ENCODE results near the gene ODC1.
A peak's percentile ranks its signal among the peaks of the same experiment; 100 is the strongest.

ODC1 gene

GRCh38 chr2:10396464-10396863 is 51.7 kb downstream of the ODC1 start:
- Histone ChIP-seq H3K4me2 (ENCODE audit: low read length) (no peak overlapping the region; the same call in 1 of the 2 replicates), H3K79me2 (ENCODE audit: insufficient read depth, low read length) (no peaks in the 10 kb centered on the region), H3K27me3 (ENCODE audit: insufficient read depth, low read length) (no peaks in the 10 kb centered on the region; the same call in 1 of the 2 replicates), H3K27ac (ENCODE audit: low read depth, low read length, poor library complexity, severe bottlenecking) (no peak overlapping the region), H3K4me1 (ENCODE audit: insufficient read depth, low read length, severe bottlenecking) (peaks cover 5% of the 10 kb centered on the region), H2AFZ (ENCODE audit: low read length) (no peak overlapping the region), H3F3A (ENCODE audit: insufficient read depth, low read length) (no peaks in the 10 kb centered on the region), H3K36me3 (ENCODE audit: insufficient read depth, low read length) (no peaks in the 10 kb centered on the region), H4K20me1 (ENCODE audit: insufficient read depth, low read length) (no peaks in the 10 kb centered on the region), H3K9me3 (ENCODE audit: low read length) (no peaks in the 10 kb centered on the region), H3K4me3 (ENCODE audit: low read depth, low read length, poor library complexity, severe bottlenecking) (no peak overlapping the region), H3K9me2 (ENCODE audit: low read depth, low read length) (no peaks in the 10 kb centered on the region), H3K9ac (ENCODE audit: low read length) (no peak overlapping the region)
- no peak for TF ChIP-seq EZH2 (IDR thresholded peaks at IDR 0.05; ENCODE audit: borderline replicate concordance, low read length)
- TF ChIP-seq, protein P1, sequence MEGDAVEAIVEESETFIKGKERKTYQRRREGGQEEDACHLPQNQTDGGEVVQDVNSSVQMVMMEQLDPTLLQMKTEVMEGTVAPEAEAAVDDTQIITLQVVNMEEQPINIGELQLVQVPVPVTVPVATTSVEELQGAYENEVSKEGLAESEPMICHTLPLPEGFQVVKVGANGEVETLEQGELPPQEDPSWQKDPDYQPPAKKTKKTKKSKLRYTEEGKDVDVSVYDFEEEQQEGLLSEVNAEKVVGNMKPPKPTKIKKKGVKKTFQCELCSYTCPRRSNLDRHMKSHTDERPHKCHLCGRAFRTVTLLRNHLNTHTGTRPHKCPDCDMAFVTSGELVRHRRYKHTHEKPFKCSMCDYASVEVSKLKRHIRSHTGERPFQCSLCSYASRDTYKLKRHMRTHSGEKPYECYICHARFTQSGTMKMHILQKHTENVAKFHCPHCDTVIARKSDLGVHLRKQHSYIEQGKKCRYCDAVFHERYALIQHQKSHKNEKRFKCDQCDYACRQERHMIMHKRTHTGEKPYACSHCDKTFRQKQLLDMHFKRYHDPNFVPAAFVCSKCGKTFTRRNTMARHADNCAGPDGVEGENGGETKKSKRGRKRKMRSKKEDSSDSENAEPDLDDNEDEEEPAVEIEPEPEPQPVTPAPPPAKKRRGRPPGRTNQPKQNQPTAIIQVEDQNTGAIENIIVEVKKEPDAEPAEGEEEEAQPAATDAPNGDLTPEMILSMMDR (IDR thresholded peaks at IDR 0.05; ENCODE audit: low read length), result no peak

DNA sequence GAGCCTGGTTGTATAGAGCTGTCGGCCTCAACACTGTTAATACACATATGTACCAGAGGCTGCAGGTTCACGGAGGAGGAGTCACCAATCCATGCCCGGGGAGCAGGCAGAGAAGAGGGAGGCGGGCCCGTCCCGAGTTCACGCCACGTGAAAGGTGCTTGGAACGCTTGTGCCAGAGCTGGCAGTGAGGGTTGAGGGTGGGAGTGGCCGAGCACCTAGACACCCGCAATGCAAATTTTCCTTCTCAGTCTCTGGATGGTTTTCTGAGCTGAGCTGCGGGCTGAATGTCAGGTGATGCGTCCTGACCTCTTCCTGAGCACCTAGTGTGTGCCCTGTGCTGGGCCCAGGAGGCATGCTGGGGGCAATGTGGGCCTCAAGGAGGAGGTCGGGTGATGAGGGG is 52.2 kb downstream of the ODC1 start:
- H3K36me3 ChIP-seq (ENCODE audit: insufficient read depth, low read length), result no peaks in the 10 kb centered on the region
- H2AFZ ChIP-seq (ENCODE audit: low read length), result no peak overlapping the region
- H3K27me3 ChIP-seq (ENCODE audit: insufficient read depth, low read length), result no peaks in the 10 kb centered on the region; the same call in 1 of the 2 replicates
- peaks cover 5% of the 10 kb centered on the region for H3K4me1 ChIP-seq (ENCODE audit: insufficient read depth, low read length, severe bottlenecking)
- H3K9me2 ChIP-seq (ENCODE audit: low read depth, low read length), result no peaks in the 10 kb centered on the region
- no peaks in the 10 kb centered on the region for H4K20me1 ChIP-seq (ENCODE audit: insufficient read depth, low read length)
- H3K9ac ChIP-seq (ENCODE audit: low read length), result no peak overlapping the region
- H3K4me2 ChIP-seq (ENCODE audit: low read length), result peak overlapping the region; percentile 25; the same call in 1 of the 2 replicates
- no peaks in the 10 kb centered on the region for H3K9me3 ChIP-seq (ENCODE audit: low read length)
- H3K27ac ChIP-seq (ENCODE audit: low read depth, low read length, poor library complexity, severe bottlenecking), result no peak overlapping the region
- TF ChIP-seq, protein P1 (IDR thresholded peaks at IDR 0.05; ENCODE audit: low read length), result no peak
- TF ChIP-seq EZH2 (IDR thresholded peaks at IDR 0.05; ENCODE audit: borderline replicate concordance, low read length), result no peak
- H3F3A ChIP-seq (ENCODE audit: insufficient read depth, low read length), result no peaks in the 10 kb centered on the region
- no peak overlapping the region for H3K4me3 ChIP-seq (ENCODE audit: low read depth, low read length, poor library complexity, severe bottlenecking)
- no peaks in the 10 kb centered on the region for H3K79me2 ChIP-seq (ENCODE audit: insufficient read depth, low read length)

DNA sequence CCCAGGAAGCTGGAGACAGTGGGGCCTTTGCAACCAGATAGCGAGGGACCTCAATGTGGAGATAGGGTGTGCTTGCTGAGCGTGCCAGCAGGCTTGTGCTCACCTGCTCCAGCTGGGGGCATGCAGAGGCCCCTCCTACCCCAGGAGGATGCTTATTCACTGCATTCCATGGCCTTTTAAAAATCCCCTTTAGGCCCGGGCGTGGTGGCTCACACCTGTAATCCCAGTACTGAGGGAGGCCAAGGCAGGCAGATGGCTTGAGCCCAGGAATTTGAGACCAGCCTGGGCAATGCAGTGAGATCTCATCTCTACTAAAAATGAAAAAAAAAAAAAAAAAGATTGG is 54.5 kb downstream of the ODC1 start:
- Histone ChIP-seq H3K9me2 (ENCODE audit: low read depth, low read length) (no peaks in the 10 kb centered on the region), H3K4me2 (ENCODE audit: low read length) (no peak overlapping the region), H3K9ac (ENCODE audit: low read length) (no peak overlapping the region), H3K4me1 (ENCODE audit: insufficient read depth, low read length, severe bottlenecking) (peaks cover 5% of the 10 kb centered on the region), H3K27me3 (ENCODE audit: insufficient read depth, low read length) (no peaks in the 10 kb centered on the region; the same call in 1 of the 2 replicates), H3K79me2 (ENCODE audit: insufficient read depth, low read length) (no peaks in the 10 kb centered on the region), H3K4me3 (ENCODE audit: low read depth, low read length, poor library complexity, severe bottlenecking) (no peak overlapping the region), H2AFZ (ENCODE audit: low read length) (no peak overlapping the region), H3K27ac (ENCODE audit: low read depth, low read length, poor library complexity, severe bottlenecking) (no peak overlapping the region), H3K36me3 (ENCODE audit: insufficient read depth, low read length) (no peaks in the 10 kb centered on the region), H3F3A (ENCODE audit: insufficient read depth, low read length) (no peaks in the 10 kb centered on the region), H3K9me3 (ENCODE audit: low read length) (no peaks in the 10 kb centered on the region), H4K20me1 (ENCODE audit: insufficient read depth, low read length) (no peaks in the 10 kb centered on the region)
- no peak for TF ChIP-seq EZH2 (IDR thresholded peaks at IDR 0.05; ENCODE audit: borderline replicate concordance, low read length)
- TF ChIP-seq, protein P1 (IDR thresholded peaks at IDR 0.05; ENCODE audit: low read length), result no peak
